Activated T-helper 17 cell treated with anti-CD3 and anti-CD28 coated beads, Interleukin-2, amount 50 U/mL, for 72 hours (primary cell): Measurements from ENCODE around the gene PTPN4. TPM values are rescaled to one million over a fixed set of nuclear protein-coding genes. Genes with fewer than 3 reads are reported as not detected.
A peak's percentile ranks its signal among the peaks of the same experiment; 100 is the strongest.

ENCODE experiments used
- ATAC-seq: fragments of 150-1000 bp; cut with Tn5 transposase; replicated peaks from 2 replicates; pipeline ENCODE4 v1.10.0; 2021; ENCODE audit warnings: mild to moderate bottlenecking, moderate library complexity
- H3K27ac Mint-ChIP-seq: one replicate; pipeline ENCODE4 v1.8.0; 2022; ENCODE audit warnings: mixed read lengths
- H3K27me3 Mint-ChIP-seq: one replicate; pipeline ENCODE4 v1.8.0; 2022; ENCODE audit warnings: mixed read lengths
- H3K36me3 Mint-ChIP-seq: one replicate; pipeline ENCODE4 v1.8.0; 2022; ENCODE audit warnings: low read depth, mild to moderate bottlenecking, mixed read lengths
- H3K4me1 Mint-ChIP-seq: one replicate; pipeline ENCODE4 v1.8.0; 2022; ENCODE audit warnings: mixed read lengths
- H3K4me3 Mint-ChIP-seq: one replicate; pipeline ENCODE4 v1.8.0; 2022; ENCODE audit warnings: mild to moderate bottlenecking, mixed read lengths
- H3K9me3 Mint-ChIP-seq: one replicate; pipeline ENCODE4 v1.8.0; 2022; ENCODE audit warnings: mixed read lengths
- total RNA-seq, 2 donors: library from RNA; stranded (reverse); gene quantifications; one replicate each; pipeline ENCODE4 v1.2.3, GENCODE V29; 2022

Gene PTPN4
- total RNA-seq, 2 donors from 2014 or later, result 34.9 to 49.4 TPM

DNA sequence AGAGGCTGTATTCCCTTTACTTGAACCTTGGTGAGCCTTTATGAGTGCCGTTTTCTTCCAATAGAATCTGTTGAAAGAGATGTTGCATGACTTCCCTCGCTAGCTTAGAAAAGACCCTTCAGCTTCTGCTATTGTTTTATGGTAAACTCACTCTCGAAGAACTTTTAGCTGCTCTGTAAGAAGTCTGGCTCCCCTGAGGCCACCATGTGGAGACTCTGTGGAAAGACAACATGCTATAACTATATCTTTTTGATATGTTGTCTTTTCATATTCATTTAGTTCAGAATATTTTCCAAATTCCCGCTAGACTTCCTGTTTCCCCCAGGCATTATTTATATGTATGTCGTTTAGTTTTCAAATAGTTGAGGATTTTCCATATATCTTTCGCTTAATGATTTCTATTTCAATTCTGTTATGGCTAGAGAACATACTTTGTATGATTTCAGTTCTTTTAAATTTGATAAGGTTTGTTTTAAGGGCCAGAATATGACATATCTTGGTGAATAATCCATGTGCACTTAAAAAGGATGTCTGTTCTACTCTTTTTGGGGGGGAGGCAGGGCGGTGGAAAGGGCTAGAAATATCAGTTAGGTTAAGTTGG is 64.1 kb downstream of the PTPN4 start:
- Mint-ChIP-seq H3K36me3 (peaks cover 4% of the 10 kb centered on the region), H3K27me3 (no peaks in the 10 kb centered on the region), H3K4me1 (peaks cover 29% of the 10 kb centered on the region), H3K27ac (peak overlapping the region; percentile 5), H3K9me3 (no peaks in the 10 kb centered on the region), H3K4me3 (peak overlapping the region; percentile 7)
- ATAC-seq, result no peak

- Mint-ChIP-seq H3K27me3 (no peaks in the 10 kb centered on the region), H3K27ac (no peak overlapping the region), H3K4me3 (no peak overlapping the region), H3K4me1 (peaks cover 31% of the 10 kb centered on the region), H3K36me3 (peaks cover 17% of the 10 kb centered on the region), H3K9me3 (no peaks in the 10 kb centered on the region)
- peak; percentile 29 for ATAC-seq
These were observed 66.7 kb downstream of the PTPN4 start for GRCh38 chr2:119826370-119826961.

DNA sequence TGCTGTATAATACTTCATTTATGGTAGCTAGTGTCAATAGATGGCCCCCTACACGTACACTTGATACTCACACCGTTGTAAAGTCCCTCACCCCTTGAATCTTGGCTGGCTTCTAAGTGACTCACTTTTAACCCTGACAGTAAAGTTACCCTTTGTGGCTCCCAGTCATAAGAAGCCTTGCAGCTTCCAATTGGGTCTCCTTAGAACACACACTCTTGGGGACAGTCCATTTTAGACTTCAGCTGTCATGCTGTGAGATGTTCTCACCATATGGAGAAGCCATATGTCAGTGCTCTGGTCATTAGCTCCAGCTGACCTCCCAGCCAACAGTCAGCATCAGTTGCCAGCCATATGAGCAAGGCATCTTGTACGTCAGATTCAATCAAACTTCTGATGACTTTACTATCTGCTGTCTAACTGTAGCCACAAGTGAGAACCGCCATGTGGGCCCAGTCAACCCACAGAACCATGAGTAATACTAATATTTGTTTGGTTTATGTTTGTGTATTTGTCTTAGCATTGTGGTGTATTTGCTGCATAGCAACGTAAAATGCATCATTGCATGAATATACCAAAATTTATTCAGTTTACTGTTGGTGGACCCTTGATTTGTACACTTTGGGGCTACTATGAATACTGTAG is 68.3 kb downstream of the PTPN4 start:
- H3K9me3 Mint-ChIP-seq, result no peaks in the 10 kb centered on the region
- peak overlapping the region; percentile 19 for H3K4me3 Mint-ChIP-seq
- peak overlapping the region; percentile 23 for H3K27ac Mint-ChIP-seq
- ATAC-seq, result peak; percentile 93
- H3K4me1 Mint-ChIP-seq, result peaks cover 25% of the 10 kb centered on the region
- no peaks in the 10 kb centered on the region for H3K27me3 Mint-ChIP-seq
- peaks cover 17% of the 10 kb centered on the region for H3K36me3 Mint-ChIP-seq

- no peak overlapping the region for H3K27ac Mint-ChIP-seq
- H3K4me1 Mint-ChIP-seq, result peaks cover 20% of the 10 kb centered on the region
- no peaks in the 10 kb centered on the region for H3K9me3 Mint-ChIP-seq
- no peak overlapping the region for H3K4me3 Mint-ChIP-seq
- no peak for ATAC-seq
- no peaks in the 10 kb centered on the region for H3K27me3 Mint-ChIP-seq
- peaks cover 6% of the 10 kb centered on the region for H3K36me3 Mint-ChIP-seq
These were observed 76.9 kb downstream of the PTPN4 start for GRCh38 chr2:119836455-119837142.

- no peak overlapping the region for H3K27ac Mint-ChIP-seq
- H3K36me3 Mint-ChIP-seq, result peaks cover 6% of the 10 kb centered on the region
- H3K4me1 Mint-ChIP-seq, result peaks cover 25% of the 10 kb centered on the region
- H3K27me3 Mint-ChIP-seq, result no peaks in the 10 kb centered on the region
- no peak overlapping the region for H3K4me3 Mint-ChIP-seq
- no peaks in the 10 kb centered on the region for H3K9me3 Mint-ChIP-seq
- ATAC-seq, result no peak
These were observed 77.6 kb downstream of the PTPN4 start for GRCh38 chr2:119837350-119837749.

GRCh38 chr2:119837759-119838158 is 78.0 kb downstream of the PTPN4 start:
- H3K36me3 Mint-ChIP-seq, result peaks cover 6% of the 10 kb centered on the region

GRCh38 chr2:119838179-119838578 is 78.5 kb downstream of the PTPN4 start:
- H3K27ac Mint-ChIP-seq, result no peak overlapping the region
- H3K9me3 Mint-ChIP-seq, result no peaks in the 10 kb centered on the region
- no peak for ATAC-seq
- no peaks in the 10 kb centered on the region for H3K27me3 Mint-ChIP-seq
- no peak overlapping the region for H3K4me3 Mint-ChIP-seq
- peaks cover 6% of the 10 kb centered on the region for H3K36me3 Mint-ChIP-seq
- peaks cover 19% of the 10 kb centered on the region for H3K4me1 Mint-ChIP-seq

More at GRCh38 chr2:119837759-119838158, 78.0 kb downstream of the PTPN4 start:
- H3K27ac Mint-ChIP-seq, result no peak overlapping the region
- H3K27me3 Mint-ChIP-seq, result no peaks in the 10 kb centered on the region
- no peak overlapping the region for H3K4me3 Mint-ChIP-seq
- ATAC-seq, result no peak
- no peaks in the 10 kb centered on the region for H3K9me3 Mint-ChIP-seq
- H3K4me1 Mint-ChIP-seq, result peaks cover 23% of the 10 kb centered on the region

DNA sequence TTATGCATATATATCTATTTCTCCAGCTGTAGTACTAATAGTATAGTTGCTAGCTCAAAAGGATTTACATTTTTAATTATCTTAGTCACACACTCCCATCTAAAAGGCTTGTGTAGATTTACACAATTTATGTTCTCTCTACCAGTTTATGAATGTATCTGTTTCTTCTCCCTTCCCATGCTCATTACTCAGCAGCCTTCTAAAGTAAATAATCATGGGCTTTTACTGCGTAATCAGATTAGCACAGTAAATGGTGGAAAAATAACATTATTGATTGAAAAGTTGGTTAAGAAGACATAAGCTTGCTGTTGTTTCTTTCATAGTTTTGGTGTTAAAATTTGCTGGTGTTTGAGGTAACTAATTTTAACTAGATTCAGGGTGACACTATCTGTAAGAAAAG is 81.8 kb downstream of the PTPN4 start:
- peak overlapping the region; percentile 1 for H3K27ac Mint-ChIP-seq

GRCh38 chr2:119846021-119846420 is 86.3 kb downstream of the PTPN4 start:
- no peaks in the 10 kb centered on the region for H3K27me3 Mint-ChIP-seq
- ATAC-seq, result no peak
- no peak overlapping the region for H3K4me3 Mint-ChIP-seq
- H3K4me1 Mint-ChIP-seq, result peaks cover 17% of the 10 kb centered on the region
- peaks cover 7% of the 10 kb centered on the region for H3K9me3 Mint-ChIP-seq
- H3K27ac Mint-ChIP-seq, result no peak overlapping the region
- peaks cover 18% of the 10 kb centered on the region for H3K36me3 Mint-ChIP-seq

More for the DNA sequence above, 81.8 kb downstream of the PTPN4 start:
- H3K9me3 Mint-ChIP-seq, result no peaks in the 10 kb centered on the region
- H3K4me3 Mint-ChIP-seq, result no peak overlapping the region
- H3K27me3 Mint-ChIP-seq, result no peaks in the 10 kb centered on the region
- peaks cover 18% of the 10 kb centered on the region for H3K4me1 Mint-ChIP-seq
- no peak for ATAC-seq
- peaks cover 6% of the 10 kb centered on the region for H3K36me3 Mint-ChIP-seq

- no peak for ATAC-seq
- peaks cover 9% of the 10 kb centered on the region for H3K4me1 Mint-ChIP-seq
- H3K4me3 Mint-ChIP-seq, result no peak overlapping the region
- H3K27ac Mint-ChIP-seq, result peak overlapping the region; percentile 32
- peaks cover 30% of the 10 kb centered on the region for H3K36me3 Mint-ChIP-seq
- no peaks in the 10 kb centered on the region for H3K27me3 Mint-ChIP-seq
- H3K9me3 Mint-ChIP-seq, result peaks cover 19% of the 10 kb centered on the region
These were observed 90.3 kb downstream of the PTPN4 start for GRCh38 chr2:119849838-119850565.

DNA sequence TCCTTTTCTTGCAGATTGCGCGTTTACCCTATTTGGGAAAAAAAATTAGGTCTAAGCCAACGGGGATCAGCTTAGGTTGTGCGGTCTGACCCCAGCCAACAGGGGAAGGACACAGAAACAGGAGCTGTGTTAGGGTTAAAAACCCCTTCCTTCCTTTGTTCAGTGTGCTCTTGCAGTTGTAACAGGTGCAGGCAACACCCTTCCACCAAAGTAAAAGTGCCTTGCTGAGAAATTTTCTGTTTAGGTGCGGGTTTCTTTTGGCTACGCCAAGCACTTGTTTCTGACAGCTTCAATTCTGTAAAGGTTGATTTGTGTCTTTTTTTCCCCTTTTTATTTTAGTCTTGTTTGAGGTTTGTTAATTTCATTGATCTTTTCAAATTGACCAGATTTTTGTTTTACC is 92.5 kb downstream of the PTPN4 start:
- Mint-ChIP-seq H3K27me3 (no peaks in the 10 kb centered on the region), H3K9me3 (peaks cover 19% of the 10 kb centered on the region), H3K4me3 (no peak overlapping the region), H3K36me3 (peaks cover 30% of the 10 kb centered on the region), H3K27ac (no peak overlapping the region), H3K4me1 (peaks cover 9% of the 10 kb centered on the region)
- ATAC-seq, result no peak

- H3K9me3 Mint-ChIP-seq, result peaks cover 19% of the 10 kb centered on the region
- peaks cover 21% of the 10 kb centered on the region for H3K36me3 Mint-ChIP-seq
- H3K4me3 Mint-ChIP-seq, result no peak overlapping the region
- no peaks in the 10 kb centered on the region for H3K27me3 Mint-ChIP-seq
- no peak for ATAC-seq
- no peak overlapping the region for H3K27ac Mint-ChIP-seq
- H3K4me1 Mint-ChIP-seq, result peaks cover 15% of the 10 kb centered on the region
These were observed 94.2 kb downstream of the PTPN4 start for GRCh38 chr2:119853777-119854399.

GRCh38 chr2:119856469-119856901 is 96.8 kb downstream of the PTPN4 start:
- peaks cover 8% of the 10 kb centered on the region for H3K36me3 Mint-ChIP-seq
- peaks cover 13% of the 10 kb centered on the region for H3K9me3 Mint-ChIP-seq
- H3K4me3 Mint-ChIP-seq, result no peak overlapping the region
- no peak overlapping the region for H3K27ac Mint-ChIP-seq
- peaks cover 12% of the 10 kb centered on the region for H3K4me1 Mint-ChIP-seq
- no peaks in the 10 kb centered on the region for H3K27me3 Mint-ChIP-seq
- ATAC-seq, result peak; percentile 37

GRCh38 chr2:119857742-119858141 is 98.0 kb downstream of the PTPN4 start:
- H3K27me3 Mint-ChIP-seq, result no peaks in the 10 kb centered on the region
- H3K4me3 Mint-ChIP-seq, result peak overlapping the region; percentile 7
- H3K27ac Mint-ChIP-seq, result peak overlapping the region; percentile 54
- peaks cover 5% of the 10 kb centered on the region for H3K9me3 Mint-ChIP-seq
- peaks cover 18% of the 10 kb centered on the region for H3K4me1 Mint-ChIP-seq
- peaks cover 3% of the 10 kb centered on the region for H3K36me3 Mint-ChIP-seq
- no peak for ATAC-seq
